ENCODE measurements around the gene CDAN1.

DNA sequence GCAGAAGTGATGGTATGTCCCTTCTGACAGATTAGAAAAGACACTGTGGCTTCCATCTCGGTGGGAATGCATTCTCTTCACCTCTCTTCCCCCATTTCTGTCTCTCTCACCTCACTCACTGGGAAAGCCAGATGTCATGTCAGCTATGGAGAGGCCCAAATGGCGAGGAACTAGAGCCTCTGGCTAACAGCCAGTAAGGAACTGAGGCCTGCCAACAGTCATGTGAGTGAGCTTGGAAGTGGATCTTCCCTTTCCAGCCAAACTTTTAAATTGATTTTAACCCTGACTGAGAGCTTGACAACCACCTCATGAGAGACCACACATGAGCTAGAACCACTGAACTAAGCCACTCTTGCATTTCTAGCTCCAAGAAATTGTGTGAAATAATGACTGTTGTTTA is 35.2 kb upstream of the CDAN1 start:
- TF ChIP-seq POLR2AphosphoS5 (IDR thresholded peaks at IDR 0.05; ENCODE audit: insufficient read depth, low read depth, low read length): no peak
- TF ChIP-seq POLR2A (IDR thresholded peaks at IDR 0.05; ENCODE audit: low read depth, low read length): no peak
- TF ChIP-seq JUN (IDR thresholded peaks at IDR 0.05; ENCODE audit: borderline replicate concordance, insufficient read depth, insufficient read length, low read depth): no peak
- TF ChIP-seq, protein P1, sequence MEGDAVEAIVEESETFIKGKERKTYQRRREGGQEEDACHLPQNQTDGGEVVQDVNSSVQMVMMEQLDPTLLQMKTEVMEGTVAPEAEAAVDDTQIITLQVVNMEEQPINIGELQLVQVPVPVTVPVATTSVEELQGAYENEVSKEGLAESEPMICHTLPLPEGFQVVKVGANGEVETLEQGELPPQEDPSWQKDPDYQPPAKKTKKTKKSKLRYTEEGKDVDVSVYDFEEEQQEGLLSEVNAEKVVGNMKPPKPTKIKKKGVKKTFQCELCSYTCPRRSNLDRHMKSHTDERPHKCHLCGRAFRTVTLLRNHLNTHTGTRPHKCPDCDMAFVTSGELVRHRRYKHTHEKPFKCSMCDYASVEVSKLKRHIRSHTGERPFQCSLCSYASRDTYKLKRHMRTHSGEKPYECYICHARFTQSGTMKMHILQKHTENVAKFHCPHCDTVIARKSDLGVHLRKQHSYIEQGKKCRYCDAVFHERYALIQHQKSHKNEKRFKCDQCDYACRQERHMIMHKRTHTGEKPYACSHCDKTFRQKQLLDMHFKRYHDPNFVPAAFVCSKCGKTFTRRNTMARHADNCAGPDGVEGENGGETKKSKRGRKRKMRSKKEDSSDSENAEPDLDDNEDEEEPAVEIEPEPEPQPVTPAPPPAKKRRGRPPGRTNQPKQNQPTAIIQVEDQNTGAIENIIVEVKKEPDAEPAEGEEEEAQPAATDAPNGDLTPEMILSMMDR (IDR thresholded peaks at IDR 0.05; ENCODE audit: extremely low read depth in 1 of 2, insufficient read depth in 1 of 2, low read depth in 1 of 2, low read length in 2 of 2): no peak
- no peak for TF ChIP-seq EZH2 (IDR thresholded peaks at IDR 0.05; ENCODE audit: borderline replicate concordance, low read depth, low read length, severe bottlenecking)
- TF ChIP-seq, protein P2, sequence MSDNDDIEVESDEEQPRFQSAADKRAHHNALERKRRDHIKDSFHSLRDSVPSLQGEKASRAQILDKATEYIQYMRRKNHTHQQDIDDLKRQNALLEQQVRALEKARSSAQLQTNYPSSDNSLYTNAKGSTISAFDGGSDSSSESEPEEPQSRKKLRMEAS (IDR thresholded peaks at IDR 0.05; ENCODE audit: insufficient read depth, insufficient read length): no peak
- no peak for TF ChIP-seq FOS (IDR thresholded peaks at IDR 0.05; ENCODE audit: borderline replicate concordance, insufficient read depth, low read length)
- no peak for TF ChIP-seq MYC (IDR thresholded peaks at IDR 0.05; ENCODE audit: low read depth, low read length)
- no peak for TF ChIP-seq GATA2 (IDR thresholded peaks at IDR 0.05; ENCODE audit: insufficient read depth, insufficient read length, low read depth, low read length)
